Ishikawa (cell line): ENCODE data around the gene WNT8B.

Experiments
- CEBPB ChIP-seq: IDR thresholded peaks from 2 replicates; pipeline ENCODE4 v1.6.1; 2012
- CREB1 ChIP-seq: IDR thresholded peaks from 2 replicates; pipeline ENCODE4 v1.6.1; 2012; ENCODE audit warnings: low read depth
- EGR1 ChIP-seq: IDR thresholded peaks from 2 replicates; pipeline ENCODE4 v1.6.1; 2012
- EP300 ChIP-seq: IDR thresholded peaks from 2 replicates; pipeline ENCODE4 v1.6.1; 2012; ENCODE audit warnings: borderline replicate concordance
- FOXM1 ChIP-seq: IDR thresholded peaks from 2 replicates; pipeline ENCODE4 v1.6.1; 2012; ENCODE audit warnings: low read depth, borderline replicate concordance
- MAX ChIP-seq: IDR thresholded peaks from 2 replicates; pipeline ENCODE4 v1.6.1; 2012
- RAD21 ChIP-seq: IDR thresholded peaks from 2 replicates; pipeline ENCODE4 v1.6.1; 2012; ENCODE audit warnings: low read depth
- REST ChIP-seq: IDR thresholded peaks from 2 replicates; pipeline ENCODE4 v1.6.1; 2012; ENCODE audit warnings: low read depth, mild to moderate bottlenecking
- TAF1 ChIP-seq: IDR thresholded peaks from 2 replicates; pipeline ENCODE4 v1.6.1; 2012; ENCODE audit warnings: low read depth, mild to moderate bottlenecking
- TCF12 ChIP-seq: IDR thresholded peaks from 2 replicates; pipeline ENCODE4 v1.6.1; 2012; ENCODE audit warnings: low read depth
- TEAD4 ChIP-seq: IDR thresholded peaks from 2 replicates; pipeline ENCODE4 v1.6.1; 2012
- USF1 ChIP-seq: IDR thresholded peaks from 2 replicates; pipeline ENCODE4 v1.6.1; 2012
- YY1 ChIP-seq: IDR thresholded peaks from 2 replicates; pipeline ENCODE4 v1.6.1; 2012; ENCODE audit warnings: low read depth

- TF ChIP-seq CREB1: no peak
- TF ChIP-seq REST: no peak
- no peak for TF ChIP-seq TEAD4
- no peak for TF ChIP-seq FOXM1
- no peak for TF ChIP-seq RAD21
- no peak for TF ChIP-seq EP300
- TF ChIP-seq MAX: no peak
- no peak for TF ChIP-seq YY1
- TF ChIP-seq TAF1: no peak
- no peak for TF ChIP-seq USF1
- no peak for TF ChIP-seq TCF12
- no peak for TF ChIP-seq CEBPB
- no peak for TF ChIP-seq EGR1
These were observed 42.4 kb downstream of the WNT8B start for GRCh38 chr10:100505164-100505563.
